Ishikawa (cell line): ENCODE measurements around the gene EML6.

Source experiments
- CEBPB ChIP-seq: IDR thresholded peaks from 2 replicates; pipeline ENCODE4 v1.6.1; 2012
- CREB1 ChIP-seq: IDR thresholded peaks from 2 replicates; pipeline ENCODE4 v1.6.1; 2012; ENCODE audit warnings: low read depth
- EGR1 ChIP-seq: IDR thresholded peaks from 2 replicates; pipeline ENCODE4 v1.6.1; 2012
- EP300 ChIP-seq: IDR thresholded peaks from 2 replicates; pipeline ENCODE4 v1.6.1; 2012; ENCODE audit warnings: borderline replicate concordance
- FOXM1 ChIP-seq: IDR thresholded peaks from 2 replicates; pipeline ENCODE4 v1.6.1; 2012; ENCODE audit warnings: low read depth, borderline replicate concordance
- NFIC ChIP-seq: IDR thresholded peaks from 2 replicates; pipeline ENCODE4 v1.6.1; 2012
- RAD21 ChIP-seq: IDR thresholded peaks from 2 replicates; pipeline ENCODE4 v1.6.1; 2012; ENCODE audit warnings: low read depth
- TAF1 ChIP-seq: IDR thresholded peaks from 2 replicates; pipeline ENCODE4 v1.6.1; 2012; ENCODE audit warnings: low read depth, mild to moderate bottlenecking
- TCF12 ChIP-seq: IDR thresholded peaks from 2 replicates; pipeline ENCODE4 v1.6.1; 2012; ENCODE audit warnings: low read depth
- TEAD4 ChIP-seq: IDR thresholded peaks from 2 replicates; pipeline ENCODE4 v1.6.1; 2012
- YY1 ChIP-seq: IDR thresholded peaks from 2 replicates; pipeline ENCODE4 v1.6.1; 2012; ENCODE audit warnings: low read depth
- ZBTB7A ChIP-seq: IDR thresholded peaks from 2 replicates; pipeline ENCODE4 v1.6.1; 2012; ENCODE audit warnings: low read depth
- TF ChIP-seq, protein P1 (sequence below): IDR thresholded peaks from 2 replicates; pipeline ENCODE4 v1.6.1; 2012
- TF ChIP-seq, protein P2 (sequence below): IDR thresholded peaks from 2 replicates; pipeline ENCODE4 v1.6.1; 2012; ENCODE audit warnings: low read depth, mild to moderate bottlenecking
- TF ChIP-seq, protein P3 (sequence below): IDR thresholded peaks from 2 replicates; pipeline ENCODE4 v1.6.1; 2012

The EML6 gene

DNA sequence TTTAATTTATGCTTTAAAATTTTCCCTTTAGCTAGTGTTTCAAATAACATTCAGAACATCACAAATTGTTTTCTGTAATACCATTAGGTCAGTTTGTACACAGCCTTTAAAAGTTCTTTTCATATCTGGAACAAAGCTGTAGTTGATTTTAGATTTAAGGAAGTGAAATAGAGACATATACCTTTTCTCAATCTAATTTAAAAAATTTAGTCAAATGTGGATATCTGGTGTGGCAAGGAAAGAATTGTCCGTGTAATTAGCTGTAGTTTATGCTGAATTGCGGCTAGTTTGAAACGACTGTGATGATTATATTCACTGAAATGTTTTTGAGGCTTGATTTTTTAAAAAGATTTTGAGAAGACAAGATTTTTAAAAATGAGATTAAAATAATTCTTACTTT, 59.9 kb downstream of the EML6 start:
- no peak for TF ChIP-seq EP300

DNA sequence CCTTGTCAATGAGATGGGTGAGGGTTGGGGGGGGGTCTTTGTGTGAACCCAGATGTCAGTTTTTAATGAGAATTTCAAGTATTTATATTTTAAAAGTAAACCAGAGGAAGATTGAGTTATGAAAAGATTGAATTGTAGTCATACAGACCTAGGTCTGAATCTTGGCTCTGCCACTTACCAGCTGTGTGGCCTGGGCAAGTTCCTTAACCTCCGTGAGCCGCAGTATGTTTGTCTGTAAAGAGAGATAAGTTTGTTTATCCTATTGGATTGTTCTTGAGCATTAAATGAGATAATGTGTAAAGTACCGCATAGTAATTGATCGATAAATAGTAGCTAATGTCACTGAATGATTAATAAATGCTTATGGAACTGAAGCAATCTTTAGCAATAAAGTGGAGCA, 63.8 kb downstream of the EML6 start:
- TF ChIP-seq ZBTB7A (no peak), EGR1 (no peak), TEAD4 (no peak), CREB1 (no peak), TAF1 (no peak), TCF12 (no peak), CEBPB (no peak), RAD21 (no peak), FOXM1 (no peak), NFIC (no peak), EP300 (no peak), YY1 (no peak)
- TF ChIP-seq, protein P1, sequence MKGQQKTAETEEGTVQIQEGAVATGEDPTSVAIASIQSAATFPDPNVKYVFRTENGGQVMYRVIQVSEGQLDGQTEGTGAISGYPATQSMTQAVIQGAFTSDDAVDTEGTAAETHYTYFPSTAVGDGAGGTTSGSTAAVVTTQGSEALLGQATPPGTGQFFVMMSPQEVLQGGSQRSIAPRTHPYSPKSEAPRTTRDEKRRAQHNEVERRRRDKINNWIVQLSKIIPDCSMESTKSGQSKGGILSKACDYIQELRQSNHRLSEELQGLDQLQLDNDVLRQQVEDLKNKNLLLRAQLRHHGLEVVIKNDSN, result no peak
- TF ChIP-seq, protein P2, sequence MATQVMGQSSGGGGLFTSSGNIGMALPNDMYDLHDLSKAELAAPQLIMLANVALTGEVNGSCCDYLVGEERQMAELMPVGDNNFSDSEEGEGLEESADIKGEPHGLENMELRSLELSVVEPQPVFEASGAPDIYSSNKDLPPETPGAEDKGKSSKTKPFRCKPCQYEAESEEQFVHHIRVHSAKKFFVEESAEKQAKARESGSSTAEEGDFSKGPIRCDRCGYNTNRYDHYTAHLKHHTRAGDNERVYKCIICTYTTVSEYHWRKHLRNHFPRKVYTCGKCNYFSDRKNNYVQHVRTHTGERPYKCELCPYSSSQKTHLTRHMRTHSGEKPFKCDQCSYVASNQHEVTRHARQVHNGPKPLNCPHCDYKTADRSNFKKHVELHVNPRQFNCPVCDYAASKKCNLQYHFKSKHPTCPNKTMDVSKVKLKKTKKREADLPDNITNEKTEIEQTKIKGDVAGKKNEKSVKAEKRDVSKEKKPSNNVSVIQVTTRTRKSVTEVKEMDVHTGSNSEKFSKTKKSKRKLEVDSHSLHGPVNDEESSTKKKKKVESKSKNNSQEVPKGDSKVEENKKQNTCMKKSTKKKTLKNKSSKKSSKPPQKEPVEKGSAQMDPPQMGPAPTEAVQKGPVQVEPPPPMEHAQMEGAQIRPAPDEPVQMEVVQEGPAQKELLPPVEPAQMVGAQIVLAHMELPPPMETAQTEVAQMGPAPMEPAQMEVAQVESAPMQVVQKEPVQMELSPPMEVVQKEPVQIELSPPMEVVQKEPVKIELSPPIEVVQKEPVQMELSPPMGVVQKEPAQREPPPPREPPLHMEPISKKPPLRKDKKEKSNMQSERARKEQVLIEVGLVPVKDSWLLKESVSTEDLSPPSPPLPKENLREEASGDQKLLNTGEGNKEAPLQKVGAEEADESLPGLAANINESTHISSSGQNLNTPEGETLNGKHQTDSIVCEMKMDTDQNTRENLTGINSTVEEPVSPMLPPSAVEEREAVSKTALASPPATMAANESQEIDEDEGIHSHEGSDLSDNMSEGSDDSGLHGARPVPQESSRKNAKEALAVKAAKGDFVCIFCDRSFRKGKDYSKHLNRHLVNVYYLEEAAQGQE, result no peak
- TF ChIP-seq, protein P3, sequence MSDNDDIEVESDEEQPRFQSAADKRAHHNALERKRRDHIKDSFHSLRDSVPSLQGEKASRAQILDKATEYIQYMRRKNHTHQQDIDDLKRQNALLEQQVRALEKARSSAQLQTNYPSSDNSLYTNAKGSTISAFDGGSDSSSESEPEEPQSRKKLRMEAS, result no peak

DNA sequence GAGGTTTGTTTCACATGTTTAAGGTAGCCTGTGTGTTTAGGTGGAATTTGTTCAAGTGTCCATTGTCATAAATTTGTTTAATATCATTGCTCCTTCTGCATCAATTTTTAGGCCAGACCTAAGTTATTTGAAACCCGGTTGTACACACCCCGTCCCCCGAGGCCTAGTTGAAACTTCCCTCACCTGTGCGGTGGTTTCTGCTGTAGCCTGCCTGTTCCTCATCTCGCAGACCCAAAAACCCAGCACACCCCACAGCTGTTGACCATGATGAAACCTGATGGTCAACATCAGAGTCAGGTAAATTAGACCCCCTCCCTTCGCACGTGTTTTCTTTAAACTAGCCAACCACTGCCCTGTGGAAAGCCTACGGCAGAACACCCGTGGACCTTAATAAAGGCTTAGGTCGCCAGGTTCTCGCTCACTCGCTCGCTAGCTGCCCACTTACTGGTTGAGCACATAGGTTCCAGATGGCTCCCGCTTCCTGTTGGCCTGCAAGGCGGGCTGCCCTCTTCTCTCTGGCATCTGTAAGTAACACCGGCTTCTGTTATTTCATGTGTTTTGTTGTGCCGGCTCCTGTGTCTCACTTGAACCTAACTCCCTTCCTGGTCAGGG, 64.4 kb downstream of the EML6 start:
- TF ChIP-seq TCF12 (no peak), CEBPB (no peak), EP300 (no peak), FOXM1 (no peak), CREB1 (no peak), EGR1 (no peak)
- TF ChIP-seq, protein P3, result no peak

DNA sequence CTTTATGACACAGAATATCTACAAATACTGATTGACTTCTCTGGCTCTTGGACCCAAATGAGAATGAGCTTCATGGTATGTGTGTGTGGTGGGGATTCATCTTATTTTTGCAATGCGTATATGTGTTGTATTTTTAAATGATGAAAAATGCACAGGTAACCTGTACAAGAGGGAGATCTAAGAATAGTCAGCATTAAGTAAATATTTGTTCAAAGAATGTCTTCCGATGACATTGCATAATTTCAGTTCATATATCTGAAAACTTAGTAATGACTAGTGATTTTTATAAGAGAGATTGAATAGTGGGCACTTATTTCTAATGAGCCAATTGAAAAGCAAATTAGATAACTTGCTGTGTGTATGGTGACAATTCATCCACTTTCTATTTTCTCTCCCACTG, 66.4 kb downstream of the EML6 start:
- no peak for TF ChIP-seq YY1
- no peak for TF ChIP-seq TAF1
- TF ChIP-seq, protein P3, result no peak
- TF ChIP-seq ZBTB7A, result no peak

DNA sequence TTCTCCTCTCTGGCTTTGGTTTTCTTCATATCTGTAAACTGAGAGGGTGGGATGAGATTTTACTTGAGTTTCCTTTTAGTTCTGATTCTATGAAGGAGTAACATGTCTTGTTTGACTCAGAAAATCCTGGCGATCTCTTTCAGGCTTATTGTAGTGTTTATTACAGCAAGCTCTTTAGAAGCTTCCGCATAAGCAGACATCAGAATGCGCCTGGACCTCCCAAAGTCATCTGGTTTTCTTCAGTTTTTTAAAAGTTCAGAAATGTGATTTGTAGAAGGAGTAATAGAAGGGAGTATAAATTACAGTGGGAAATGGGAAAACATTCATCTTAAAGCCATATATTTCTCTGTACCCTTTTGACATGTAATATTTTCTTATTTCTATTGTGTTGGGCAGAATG, 68.4 kb downstream of the EML6 start:
- TF ChIP-seq EGR1 (no peak), ZBTB7A (no peak), TAF1 (no peak), EP300 (no peak), YY1 (no peak), TCF12 (no peak), FOXM1 (no peak), RAD21 (no peak), CEBPB (no peak), CREB1 (no peak), TEAD4 (no peak), NFIC (no peak)
- TF ChIP-seq, protein P2, result no peak
- TF ChIP-seq, protein P3, result no peak
- TF ChIP-seq, protein P1, result no peak

DNA sequence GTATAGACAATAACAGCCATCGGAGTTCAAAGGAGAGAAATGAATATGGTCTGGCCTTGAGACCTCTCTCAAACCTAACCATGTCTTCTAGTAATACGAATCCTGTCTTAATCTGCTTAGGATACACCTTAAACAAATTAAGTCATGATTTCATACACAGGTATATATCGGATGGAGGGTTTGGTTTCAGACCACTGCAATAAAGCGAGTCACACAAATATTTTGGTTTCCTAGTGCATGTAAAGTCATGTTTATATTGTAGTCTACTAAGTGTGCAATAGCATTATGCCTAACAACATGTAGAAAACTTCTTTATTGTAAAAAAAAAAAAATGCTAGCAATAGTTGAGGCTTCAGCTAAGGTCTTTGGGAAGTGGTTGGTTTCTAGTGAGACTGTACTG, 73.8 kb downstream of the EML6 start:
- no peak for TF ChIP-seq EGR1
- TF ChIP-seq FOXM1, result no peak
- no peak for TF ChIP-seq ZBTB7A
- TF ChIP-seq, protein P3, result no peak
- no peak for TF ChIP-seq YY1
- no peak for TF ChIP-seq NFIC
- no peak for TF ChIP-seq TCF12
- no peak for TF ChIP-seq TEAD4
- TF ChIP-seq EP300, result no peak
- TF ChIP-seq TAF1, result no peak
- TF ChIP-seq, protein P1, result no peak
- no peak for TF ChIP-seq CREB1
- no peak for TF ChIP-seq CEBPB
- no peak for TF ChIP-seq RAD21
- TF ChIP-seq, protein P2, result no peak
